H1 (cell line): Measurements from ENCODE around the gene SPATA6L. TPM values are rescaled to one million over a fixed set of nuclear protein-coding genes. Genes with fewer than 3 reads are reported as not detected.

Experiments used
- CTCF ChIA-PET: fragments of 300-600 bp; sonication (Branson Sonifier 250); formaldehyde crosslinking; loops from one replicate; lab custom pipeline; 2021; ENCODE audit not compliant: partially characterized antibody; lab: Charles Lee
- POLR2A ChIA-PET: fragments of 300-600 bp; sonication (Branson Sonifier 250); formaldehyde crosslinking; loops from one replicate; lab custom pipeline; 2021; ENCODE audit warnings: inconsistent platforms; ENCODE audit not compliant: partially characterized antibody; lab: Charles Lee
- DNase-seq, 2 experiments: peaks; one replicate each; pipeline versions ENCODE4 v3.0.0 to v3.0.0-alpha.2; 2010 to 2022; ENCODE audit warnings: low spot score in 2 of 2, low read depth in 1 of 2, mixed read lengths in 1 of 2
- FAIRE-seq: peaks from 2 replicates; lab custom pipeline; 2011; peaks lifted over from hg19 to GRCh38; lab: Jason Lieb, UNC
- H2AFZ ChIP-seq: 2 replicates; pipeline ENCODE4 v1.8.1; 2012; ENCODE audit warnings: low read length, inconsistent platforms
- H2AK5ac ChIP-seq: 2 replicates; pipeline ENCODE4 v1.6.1; 2013; ENCODE audit warnings: low read depth, low read length
- H2BK120ac ChIP-seq: replicated peaks from 2 replicates; pipeline ENCODE3; 2013; ENCODE audit warnings: low read depth, low read length, inconsistent platforms
- H2BK12ac ChIP-seq: 2 replicates; pipeline ENCODE4 v1.6.1; 2013; ENCODE audit warnings: low read depth, low read length
- H2BK15ac ChIP-seq: 2 replicates; pipeline ENCODE4 v1.6.1; 2013; ENCODE audit warnings: low read length
- H2BK20ac ChIP-seq: 2 replicates; pipeline ENCODE4 v1.6.1; 2013; ENCODE audit warnings: low read length
- H2BK5ac ChIP-seq: 2 replicates; pipeline ENCODE4 v1.6.1; 2013; ENCODE audit warnings: low read depth, low read length
- H3K14ac ChIP-seq: 2 replicates; pipeline ENCODE4 v1.6.1; 2013; ENCODE audit warnings: inconsistent platforms; ENCODE audit not compliant: insufficient read length
- H3K18ac ChIP-seq: 2 replicates; pipeline ENCODE4 v1.6.1; 2013; ENCODE audit warnings: low read length; ENCODE audit errors: extremely low read depth
- H3K23ac ChIP-seq: 2 replicates; pipeline ENCODE4 v1.6.1; 2013; ENCODE audit warnings: inconsistent platforms; ENCODE audit not compliant: insufficient read length
- H3K23me2 ChIP-seq: 2 replicates; pipeline ENCODE4 v1.6.1; 2013; ENCODE audit warnings: low read depth, low read length
- H3K27ac ChIP-seq: 2 replicates; pipeline ENCODE4 v1.6.1; 2011; ENCODE audit warnings: low read depth, low read length, inconsistent platforms
- H3K27me3 ChIP-seq, 4 experiments: replicated peaks in 1 of 4; 1 replicate in 1 of 4; 2 replicates in 3 of 4; pipeline versions ENCODE4 v1.6.1 to v1.8.1; 2011 to 2013; ENCODE audit warnings: low read length in 3 of 4, mild to moderate bottlenecking in 3 of 4, inconsistent platforms in 2 of 4, mixed read lengths in 2 of 4, moderate library complexity in 1 of 4; ENCODE audit not compliant: control insufficient read depth in 3 of 4, insufficient read depth in 3 of 4; ENCODE audit errors: extremely low read depth in 1 of 4
- H3K36me3 ChIP-seq, 4 experiments: 2 replicates each; pipeline versions ENCODE4 v1.6.1 to v1.8.1; 2011 to 2013; ENCODE audit warnings: mild to moderate bottlenecking in 4 of 4, low read length in 3 of 4, moderate library complexity in 2 of 4, control low read depth in 1 of 4, inconsistent platforms in 1 of 4; ENCODE audit not compliant: insufficient read depth in 4 of 4, control insufficient read depth in 2 of 4
- H3K4ac ChIP-seq: replicated peaks from 2 replicates; pipeline ENCODE3; 2013; ENCODE audit warnings: low read length, low read depth, mixed read lengths, inconsistent platforms; ENCODE audit not compliant: insufficient read length
- H3K4me1 ChIP-seq, 4 experiments: replicated peaks in 1 of 4; 1 replicate in 1 of 4; 2 replicates in 3 of 4; pipeline versions ENCODE4 v1.6.1 to v1.8.1; 2011 to 2013; ENCODE audit warnings: low read length in 3 of 4, inconsistent platforms in 2 of 4, mixed read lengths in 1 of 4; ENCODE audit not compliant: insufficient read depth in 4 of 4, control insufficient read depth in 3 of 4
- H3K4me2 ChIP-seq, 2 experiments: 2 replicates each; pipeline versions ENCODE4 v1.6.1 to v1.8.1; 2011 to 2013; ENCODE audit warnings: low read depth in 2 of 2, low read length in 2 of 2, control low read depth in 1 of 2, inconsistent platforms in 1 of 2, mild to moderate bottlenecking in 1 of 2; ENCODE audit not compliant: insufficient read depth in 1 of 2
- H3K4me3 ChIP-seq, 4 experiments: fragments of 200-600, 300-600 bp in 1 of 4; sonication (generic), shearing (Covaris generic), sonication (Bioruptor Twin) in 1 of 4; 2 replicates each; pipeline versions ENCODE4 v1.5.1 to v1.8.1; 2011 to 2016; ENCODE audit warnings: low read length in 4 of 4, low read depth in 3 of 4, control low read depth in 2 of 4, inconsistent platforms in 2 of 4, mild to moderate bottlenecking in 2 of 4, mixed read lengths in 1 of 4, moderate library complexity in 1 of 4; ENCODE audit not compliant: insufficient read depth in 2 of 4; ENCODE audit errors: extremely low read depth in 1 of 4
- H3K56ac ChIP-seq: replicated peaks from 2 replicates; pipeline ENCODE3; 2013; ENCODE audit warnings: low read depth, mild to moderate bottlenecking, mixed read lengths, low read length, inconsistent platforms; ENCODE audit not compliant: insufficient read length
- H3K79me1 ChIP-seq: 2 replicates; pipeline ENCODE4 v1.6.1; 2013; ENCODE audit warnings: low read depth, low read length, control low read depth
- H3K79me2 ChIP-seq, 2 experiments: 2 replicates each; pipeline versions ENCODE4 v1.6.1 to v1.8.1; 2012 to 2013; ENCODE audit warnings: low read length in 2 of 2, mild to moderate bottlenecking in 2 of 2, inconsistent platforms in 1 of 2; ENCODE audit not compliant: insufficient read depth in 2 of 2, control insufficient read depth in 1 of 2
- H3K9ac ChIP-seq, 4 experiments: replicated peaks in 1 of 4; 1 replicate in 1 of 4; 2 replicates in 3 of 4; pipeline versions ENCODE4 v1.6.1 to v1.8.1; 2011 to 2013; ENCODE audit warnings: low read depth in 3 of 4, low read length in 3 of 4, control low read depth in 2 of 4, mild to moderate bottlenecking in 2 of 4, moderate library complexity in 2 of 4, inconsistent platforms in 1 of 4; ENCODE audit errors: extremely low read depth in 1 of 4
- H3K9me3 ChIP-seq, 2 experiments: 2 replicates each; pipeline versions ENCODE4 v1.6.1 to v1.8.1; 2012 to 2013; ENCODE audit warnings: mild to moderate bottlenecking in 2 of 2, moderate library complexity in 2 of 2, control low read depth in 1 of 2, inconsistent platforms in 1 of 2, low read depth in 1 of 2, low read length in 1 of 2, mixed read lengths in 1 of 2; ENCODE audit not compliant: insufficient read depth in 2 of 2
- H4K20me1 ChIP-seq, 2 experiments: replicated peaks in 1 of 2; 2 replicates each; pipeline versions ENCODE3 to v1.8.1; 2011 to 2013; ENCODE audit warnings: inconsistent platforms in 2 of 2, low read length in 2 of 2, mild to moderate bottlenecking in 1 of 2; ENCODE audit not compliant: insufficient read depth in 2 of 2, control insufficient read depth in 1 of 2
- H4K5ac ChIP-seq: 2 replicates; pipeline ENCODE4 v1.6.1; 2013; ENCODE audit warnings: low read length, low read depth, mixed read lengths, inconsistent platforms; ENCODE audit not compliant: insufficient read length
- H4K8ac ChIP-seq: 2 replicates; pipeline ENCODE4 v1.8.0; 2013; ENCODE audit warnings: mild to moderate bottlenecking, moderate library complexity, low read length, inconsistent platforms; ENCODE audit not compliant: insufficient read depth; ENCODE audit errors: extremely low read depth
- H4K91ac ChIP-seq: replicated peaks from 2 replicates; pipeline ENCODE3; 2013; ENCODE audit warnings: low read length, mixed read lengths, inconsistent platforms; ENCODE audit not compliant: insufficient read length
- CBX8 ChIP-seq: fragments of 300-800, 300-1000 bp; sonication (generic); IDR thresholded peaks from 2 replicates; pipeline ENCODE4 v1.7.1; 2016; ENCODE audit warnings: low read depth, low read length, borderline replicate concordance
- EGR1 ChIP-seq: IDR thresholded peaks from 2 replicates; pipeline ENCODE4 v1.6.1; 2011; ENCODE audit warnings: low read depth, low read length, borderline replicate concordance
- EZH2 ChIP-seq: fragments of 200-600 bp; sonication (generic); IDR thresholded peaks from 2 replicates; pipeline ENCODE4 v1.7.1; 2012; ENCODE audit warnings: low read depth, mild to moderate bottlenecking, moderate library complexity, low read length, inconsistent platforms; ENCODE audit not compliant: severe bottlenecking
- GABPA ChIP-seq: IDR thresholded peaks from 2 replicates; pipeline ENCODE4 v1.6.1; 2011; ENCODE audit warnings: mild to moderate bottlenecking, low read length, moderate library complexity, borderline replicate concordance; ENCODE audit not compliant: insufficient read depth
- KDM5A ChIP-seq: fragments of 200-600 bp; IDR thresholded peaks from 2 replicates; pipeline ENCODE4 v1.7.1; 2012; ENCODE audit warnings: mild to moderate bottlenecking, low read length, inconsistent platforms, mixed read lengths
- NANOG ChIP-seq: IDR thresholded peaks from 2 replicates; pipeline ENCODE4 v1.6.1; 2011; ENCODE audit warnings: low read length, low read depth, mild to moderate bottlenecking, inconsistent platforms; ENCODE audit not compliant: insufficient read depth, poor library complexity, severe bottlenecking
- RXRA ChIP-seq: IDR thresholded peaks from 2 replicates; pipeline ENCODE4 v1.6.1; 2011; ENCODE audit warnings: low read depth, mild to moderate bottlenecking, low read length, moderate library complexity; ENCODE audit not compliant: insufficient read depth
- SP1 ChIP-seq: IDR thresholded peaks from 2 replicates; pipeline ENCODE4 v1.6.1; 2011; ENCODE audit warnings: low read depth, low read length
- SP2 ChIP-seq: IDR thresholded peaks from 2 replicates; pipeline ENCODE4 v1.6.1; 2012; ENCODE audit warnings: mild to moderate bottlenecking, low read length, inconsistent platforms
- SP4 ChIP-seq: IDR thresholded peaks from 2 replicates; pipeline ENCODE4 v1.6.1; 2012; ENCODE audit warnings: low read length, inconsistent platforms
- TAF1 ChIP-seq: IDR thresholded peaks from 2 replicates; pipeline ENCODE4 v1.6.1; 2011; ENCODE audit warnings: mild to moderate bottlenecking, low read depth, low read length
- WGBS, 2 experiments: shearing (Covaris generic) in 1 of 2; methylation state at CpG; one replicate each; pipeline versions ENCODE4 v1.1.6 to v1.1.7; 2013 to 2015; ENCODE audit warnings: low lambda C conversion rate in 2 of 2, mixed read lengths in 2 of 2, inconsistent platforms in 1 of 2, low coverage in 1 of 2, missing lambda C conversion rate in 1 of 2; ENCODE audit not compliant: insufficient replicate concordance in 2 of 2, insufficient coverage in 1 of 2, insufficient read length in 1 of 2; ENCODE audit errors: extremely low coverage in 1 of 2, missing lambda C conversion rate in 1 of 2; 5-methylcytosine and 5-hydroxymethylcytosine counted together
- polyA plus RNA-seq, 7 experiments: library from polyadenylated mRNA; depleted of rRNA in 3 of 7; stranded (reverse) in 5 of 7; unstranded in 2 of 7; fragments of >200 nt in 5 of 7; fragments of 200-250 nt in 2 of 7; gene quantifications; 1 replicate in 5 of 7; 2 replicates in 1 of 7; 4 replicates in 1 of 7; pipeline versions ENCODE4 v1.2.1 to v1.2.3, GENCODE V29; 2011 to 2013; ENCODE audit warnings: missing spikeins in 2 of 7, mixed read lengths in 2 of 7
- total RNA-seq: library from RNA; stranded (reverse); fragmentation: NEBNext Ultra II Directional; extraction: Animal tissue kit (Norgen Biotek cat#: 25700); gene quantifications from 2 replicates; pipeline ENCODE4 v1.2.1, GENCODE V29; 2021
- TF ChIP-seq, protein P1 (sequence below), 3 experiments: IDR thresholded peaks; 1 replicate in 2 of 3; 2 replicates in 1 of 3; pipeline versions ENCODE4 v1.5.1 to v1.6.1; 2011; ENCODE audit warnings: low read length in 3 of 3, mild to moderate bottlenecking in 3 of 3, inconsistent platforms in 2 of 3, low read depth in 1 of 3, moderate library complexity in 1 of 3; ENCODE audit not compliant: insufficient read depth in 1 of 3; ENCODE audit errors: control extremely low read depth in 1 of 3

Gene SPATA6L
- total and polyA plus RNA-seq, 2 of the 8 experiments (the other 6 are each of a cell fraction or from before 2014, with no cell fraction given): 0.57 to 1.1 TPM

DNA sequence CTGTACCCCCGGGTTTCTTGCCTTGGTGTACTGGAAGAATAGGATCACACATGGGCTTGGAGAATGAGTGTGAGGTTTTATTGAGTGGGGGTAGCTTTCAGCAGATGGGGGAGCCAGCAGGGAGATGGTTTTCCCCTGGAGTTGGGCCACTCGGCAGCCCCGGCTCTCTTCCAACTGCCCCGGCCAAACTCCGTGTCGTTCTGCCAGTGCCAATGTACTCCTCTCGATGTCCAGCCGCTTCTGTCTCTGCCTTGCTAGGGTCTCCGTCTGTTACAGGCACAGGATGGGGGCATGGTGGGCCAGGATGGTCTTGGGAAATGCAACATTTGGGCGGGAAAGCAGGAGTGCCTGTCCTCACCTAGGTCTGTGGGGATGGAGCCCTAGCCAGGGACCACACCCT, 11.7 kb downstream of the SPATA6L start:
- Histone ChIP-seq H2BK120ac (no peak overlapping the region), H3K9ac (no peak overlapping the region), H3K23me2 (no peaks in the 10 kb centered on the region), H3K79me2 (no peaks in the 10 kb centered on the region), H2BK15ac (no peak overlapping the region), H4K20me1 (no peaks in the 10 kb centered on the region), H2AFZ (no peak overlapping the region), H4K8ac (no peak overlapping the region), H2AK5ac (no peak overlapping the region), H3K36me3 (no peaks in the 10 kb centered on the region), H3K56ac (no peak overlapping the region), H4K5ac (no peak overlapping the region), H3K4ac (no peak overlapping the region), H3K14ac (no peak overlapping the region), H3K27ac (no peak overlapping the region), H4K91ac (no peak overlapping the region), H3K4me2 (no peak overlapping the region), H3K4me1 (no peaks in the 10 kb centered on the region), H3K27me3 (no peaks in the 10 kb centered on the region), H3K79me1 (no peaks in the 10 kb centered on the region), H2BK12ac (no peak overlapping the region), H3K23ac (no peak overlapping the region), H3K4me3 (no peak overlapping the region), H2BK20ac (no peak overlapping the region), H3K9me3 (no peaks in the 10 kb centered on the region), H3K18ac (no peak overlapping the region), H2BK5ac (no peak overlapping the region)
- ChIA-PET POLR2A (interaction anchor here (0.8 kb wide), 1 partner anchor 8 kb away, joined by 3 read pairs; no protein-coding TSS in a partner anchor), CTCF (interaction anchor here (0.7 to 2.1 kb wide), 8 partner anchors 10 to 288 kb away, joined by 3 to 5 read pairs (median 3); no protein-coding TSS in a partner anchor)
- 89% methylated on average over 9 of the region's 10 CpGs; no CpG with 5 or more reads in 1 of the 2 experiments for WGBS, 2 experiments
- DNase-seq: no peak
- no peak for FAIRE-seq
- TF ChIP-seq CBX8: no peak
- TF ChIP-seq SP4: no peak
- no peak for TF ChIP-seq SP2
- no peak for TF ChIP-seq EGR1
- no peak for TF ChIP-seq KDM5A
- TF ChIP-seq GABPA: no peak
- no peak for TF ChIP-seq TAF1
- no peak for TF ChIP-seq NANOG
- no peak for TF ChIP-seq EZH2
- no peak for TF ChIP-seq RXRA
- no peak for TF ChIP-seq SP1
- TF ChIP-seq, protein P1, sequence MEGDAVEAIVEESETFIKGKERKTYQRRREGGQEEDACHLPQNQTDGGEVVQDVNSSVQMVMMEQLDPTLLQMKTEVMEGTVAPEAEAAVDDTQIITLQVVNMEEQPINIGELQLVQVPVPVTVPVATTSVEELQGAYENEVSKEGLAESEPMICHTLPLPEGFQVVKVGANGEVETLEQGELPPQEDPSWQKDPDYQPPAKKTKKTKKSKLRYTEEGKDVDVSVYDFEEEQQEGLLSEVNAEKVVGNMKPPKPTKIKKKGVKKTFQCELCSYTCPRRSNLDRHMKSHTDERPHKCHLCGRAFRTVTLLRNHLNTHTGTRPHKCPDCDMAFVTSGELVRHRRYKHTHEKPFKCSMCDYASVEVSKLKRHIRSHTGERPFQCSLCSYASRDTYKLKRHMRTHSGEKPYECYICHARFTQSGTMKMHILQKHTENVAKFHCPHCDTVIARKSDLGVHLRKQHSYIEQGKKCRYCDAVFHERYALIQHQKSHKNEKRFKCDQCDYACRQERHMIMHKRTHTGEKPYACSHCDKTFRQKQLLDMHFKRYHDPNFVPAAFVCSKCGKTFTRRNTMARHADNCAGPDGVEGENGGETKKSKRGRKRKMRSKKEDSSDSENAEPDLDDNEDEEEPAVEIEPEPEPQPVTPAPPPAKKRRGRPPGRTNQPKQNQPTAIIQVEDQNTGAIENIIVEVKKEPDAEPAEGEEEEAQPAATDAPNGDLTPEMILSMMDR (IDR thresholded peaks at IDR 0.05; ENCODE audit: control extremely low read depth in 1 of 3, insufficient read depth in 1 of 3, low read depth in 1 of 3, low read length in 3 of 3): no peak
